ENCODE data around the gene CLASP1. TPM values are rescaled to one million over a fixed set of nuclear protein-coding genes. Genes with fewer than 3 reads are reported as not detected.
A peak's percentile ranks its signal among the peaks of the same experiment; 100 is the strongest.

Gene CLASP1
- 56.8 and 61.0 TPM in 2 replicates for total RNA-seq

GRCh38 chr2:121649149-121649595 lies at the start of gene CLASP1:
CLASP1 (minus strand) TSS chr2:121649462; CDS start chr2:121605895, 43,567 bp downstream.

Small RNA genes within 50 kb of the gene (small RNA-seq; reads per million reads assigned to genes)
- gene RF00019 (not detected), gene RNU4ATAC (652 reads per million, percentile 99 among the genes with 10 or more reads in this experiment)

Other genes with a start within 250 kb of the CLASP1 start
- not detected in 2 replicates for gene RNU4ATAC, start 118.6 kb downstream of the CLASP1 start, total RNA-seq
- gene NIFK, start 87.4 kb upstream of the CLASP1 start, total RNA-seq = 33.0 and 47.1 TPM in 2 replicates
- 56.5 and 74.8 TPM in 2 replicates for gene TSN, start 106.2 kb upstream of the CLASP1 start, total RNA-seq

All from vein endothelial cell (primary cell).